GM21423 (cell line): ENCODE data around the gene DIP2A.
"Not testable (repeated sequence)": the region's sequence is repeated elsewhere in the genome, so short reads cannot be mapped to it uniquely, and the experiment has no call there.

Experiments
- ATAC-seq: cut with Tn5 transposase; IDR thresholded peaks from one replicate; pipeline ENCODE4 v1.9.1; 2021; ENCODE audit warnings: mild to moderate bottlenecking, moderate library complexity; ENCODE audit not compliant: unreplicated experiment

The DIP2A gene

DNA sequence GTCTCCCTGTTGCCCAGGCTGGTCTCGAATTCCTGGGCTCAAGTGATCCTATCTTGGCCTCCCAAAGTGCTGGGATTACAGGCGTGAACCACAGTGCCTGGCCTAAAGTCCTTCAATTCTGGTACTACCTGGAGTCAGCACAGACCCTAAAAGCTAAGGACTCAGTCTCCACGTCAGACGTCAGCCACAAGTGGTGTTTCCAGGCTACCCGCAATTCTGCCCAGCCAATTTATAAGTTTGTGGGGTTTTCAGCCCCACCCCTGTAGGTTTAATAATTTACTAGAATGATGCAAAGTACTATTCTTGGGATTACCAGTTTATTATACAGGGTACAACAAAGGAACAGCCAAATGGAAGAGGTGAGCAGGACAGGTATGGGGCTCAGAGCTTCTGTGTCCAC, 10.6 kb upstream of the DIP2A start:
- no peak for ATAC-seq

DNA sequence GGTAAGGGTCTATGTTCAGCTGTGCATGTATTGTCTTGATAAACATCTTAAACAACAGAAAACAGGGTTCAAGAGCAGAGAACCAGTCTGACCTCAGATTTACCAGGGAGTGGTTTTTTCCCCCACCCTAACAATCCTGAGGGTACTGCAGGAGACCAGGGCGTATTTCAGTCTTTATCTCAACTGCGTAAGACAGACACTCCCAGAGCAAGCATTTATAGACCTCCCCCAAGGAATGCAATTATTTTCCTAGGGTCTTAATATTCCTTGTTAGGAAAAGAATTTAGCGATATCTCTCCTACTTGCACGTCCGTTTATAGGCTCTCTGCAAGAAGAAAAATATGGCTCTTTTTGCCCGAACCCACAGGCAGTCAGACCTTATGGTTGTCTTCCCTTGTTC, 9.8 kb upstream of the DIP2A start:
- ATAC-seq = not testable (repeated sequence)

DNA sequence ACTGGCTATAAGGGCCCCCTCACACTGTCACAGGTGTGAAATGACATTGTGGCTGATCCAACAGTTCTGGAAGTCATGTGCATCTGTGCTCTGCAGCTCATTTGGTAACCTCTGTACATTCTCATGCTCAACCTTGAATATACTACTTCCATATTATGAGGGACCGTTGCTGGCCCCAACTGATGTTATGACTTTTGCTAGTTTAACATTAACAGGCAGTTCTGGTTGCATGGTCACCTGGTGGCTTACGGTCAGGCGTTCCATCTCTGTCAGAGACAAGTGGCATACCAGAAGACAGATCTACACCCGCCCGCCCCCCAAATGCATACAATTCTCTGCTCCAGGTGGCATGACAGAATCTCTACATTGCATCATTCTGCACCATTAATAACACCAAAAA, 6.0 kb upstream of the DIP2A start:
- no peak for ATAC-seq

DNA sequence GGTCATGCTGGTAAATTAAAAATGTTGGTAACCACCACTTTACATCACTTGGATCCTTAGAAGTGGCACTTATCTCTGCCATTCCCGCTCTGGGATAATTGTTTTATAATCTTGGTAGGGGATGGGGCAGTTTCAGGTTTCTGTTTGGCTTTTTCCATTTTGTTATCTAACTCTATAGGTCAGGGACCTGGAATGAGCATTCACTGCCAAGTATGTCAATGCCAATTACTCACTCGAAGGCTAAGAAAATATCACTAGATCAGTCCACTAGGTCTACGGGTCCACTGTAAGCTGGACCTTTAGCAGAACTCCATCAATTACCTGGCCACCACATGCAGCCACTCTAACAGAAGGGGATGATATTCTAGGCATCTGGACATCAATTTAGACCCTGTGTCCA, 4.5 kb upstream of the DIP2A start:
- ATAC-seq = no peak

DNA sequence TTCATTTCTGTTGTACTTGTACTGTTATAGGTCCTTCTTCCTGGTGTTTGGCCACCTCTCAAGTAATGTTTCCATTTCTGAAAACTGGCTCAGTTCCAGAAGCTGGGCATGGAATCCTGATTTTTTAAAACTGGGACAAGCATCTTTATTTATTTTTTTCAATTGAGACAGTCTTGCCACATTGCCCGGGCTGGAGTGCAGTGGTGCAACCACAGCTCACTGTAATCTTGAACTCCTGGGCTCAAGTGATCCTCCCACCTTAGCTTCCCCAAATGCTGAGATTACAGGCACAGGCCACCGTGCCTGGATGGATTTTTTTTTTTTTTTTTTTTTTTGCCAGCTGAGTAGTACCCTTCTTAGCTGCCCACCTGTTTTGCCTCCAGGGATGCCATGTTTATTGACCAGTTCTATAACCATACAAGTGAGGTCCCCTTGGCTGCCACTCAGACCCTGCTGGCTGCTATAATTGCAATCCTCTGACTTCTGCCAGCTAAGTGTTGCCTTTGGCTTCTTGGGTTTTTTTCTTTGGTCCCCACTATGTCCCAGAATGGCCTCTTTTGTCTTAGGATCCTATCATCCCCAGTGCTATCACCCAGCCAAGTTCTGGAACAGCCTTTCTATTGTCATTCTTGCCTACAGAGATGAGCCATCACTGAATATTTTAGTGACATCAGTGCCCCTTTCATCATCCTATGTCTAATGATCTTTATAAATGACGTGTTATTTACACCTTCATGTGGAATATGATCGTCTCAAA, 3.9 kb upstream of the DIP2A start:
- ATAC-seq = no peak

DNA sequence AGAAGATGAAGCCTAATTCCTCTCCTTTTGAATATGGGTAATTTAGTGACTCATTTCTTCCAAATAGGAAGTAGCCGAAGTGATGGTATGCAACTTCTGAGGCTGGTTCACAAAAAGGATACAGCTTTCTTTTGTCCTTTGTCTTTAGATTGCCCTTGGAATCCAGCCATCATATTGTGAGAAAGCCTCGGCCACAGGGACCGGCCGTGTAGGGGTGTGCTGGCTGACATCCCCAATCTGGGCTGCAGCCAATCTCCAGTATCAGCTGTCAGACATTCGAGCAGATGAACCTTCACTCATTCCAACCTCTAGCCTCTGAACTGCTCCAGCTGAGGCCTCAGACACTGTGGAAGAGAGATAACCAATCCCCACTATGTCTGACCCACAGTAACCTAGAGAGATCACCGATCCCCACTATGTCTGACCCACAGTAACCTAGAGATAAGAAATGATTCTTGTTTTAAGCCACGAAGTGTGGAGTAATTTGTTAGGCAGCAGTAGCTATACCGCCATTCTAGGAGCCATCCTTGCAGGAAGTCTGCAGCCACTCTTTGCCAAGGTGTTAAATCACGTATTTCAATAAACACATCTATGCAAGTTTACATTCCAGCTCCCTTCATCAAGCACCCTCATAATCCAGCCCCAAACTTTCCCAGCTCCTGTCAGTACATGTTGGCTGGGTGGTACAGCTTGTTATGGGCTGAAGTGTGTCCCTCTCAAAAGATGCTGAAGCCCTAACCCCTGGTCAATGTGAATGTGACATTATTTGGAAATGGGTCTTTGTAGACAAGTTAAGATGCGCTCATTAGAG, 2.9 kb upstream of the DIP2A start:
- no peak for ATAC-seq

DNA sequence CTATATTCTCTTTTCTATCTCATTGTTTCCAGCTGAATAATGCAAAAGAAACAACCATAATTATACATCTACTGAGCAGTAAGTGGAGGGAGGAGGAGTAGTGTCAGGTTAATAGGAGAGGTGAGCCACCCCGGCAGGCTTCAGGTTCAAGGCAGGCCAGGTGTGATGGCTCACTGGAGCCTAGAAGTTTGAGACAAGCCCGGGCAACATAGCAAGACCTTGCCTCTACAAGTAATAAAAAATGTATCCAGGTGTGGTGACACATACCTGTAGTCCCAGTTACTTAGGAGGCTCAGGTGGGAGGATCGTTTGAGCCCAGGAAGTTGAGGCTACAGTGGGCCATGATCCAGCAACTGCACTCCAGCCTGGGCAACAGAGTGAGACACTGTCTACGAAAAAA, 1.9 kb upstream of the DIP2A start:
- no peak for ATAC-seq

DNA sequence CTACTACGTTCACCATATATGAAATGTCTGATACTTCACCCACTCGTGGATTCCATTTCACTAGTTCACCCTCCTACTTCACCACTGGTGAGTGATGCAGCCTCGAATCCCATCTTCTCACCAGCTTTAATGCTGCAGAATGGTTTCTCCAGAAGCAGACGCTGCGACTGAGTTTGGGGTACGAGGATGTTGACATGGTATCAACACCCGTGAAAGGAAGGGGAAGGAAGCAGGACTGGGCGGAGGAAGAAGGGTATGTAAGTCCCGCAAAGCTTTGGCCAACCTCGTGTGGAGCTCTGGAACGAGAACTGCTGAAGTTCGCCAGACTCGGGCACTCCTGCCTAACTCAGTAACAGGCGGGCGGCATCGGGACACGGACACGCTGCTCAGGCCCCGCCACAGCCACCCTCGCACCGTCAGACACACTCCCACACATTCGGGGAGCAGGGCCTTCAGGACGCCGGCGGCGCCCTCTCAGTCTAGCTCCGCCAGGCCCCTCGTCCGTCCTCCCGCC, 833 bp upstream of the DIP2A start:
- peak; percentile 12 for ATAC-seq

DNA sequence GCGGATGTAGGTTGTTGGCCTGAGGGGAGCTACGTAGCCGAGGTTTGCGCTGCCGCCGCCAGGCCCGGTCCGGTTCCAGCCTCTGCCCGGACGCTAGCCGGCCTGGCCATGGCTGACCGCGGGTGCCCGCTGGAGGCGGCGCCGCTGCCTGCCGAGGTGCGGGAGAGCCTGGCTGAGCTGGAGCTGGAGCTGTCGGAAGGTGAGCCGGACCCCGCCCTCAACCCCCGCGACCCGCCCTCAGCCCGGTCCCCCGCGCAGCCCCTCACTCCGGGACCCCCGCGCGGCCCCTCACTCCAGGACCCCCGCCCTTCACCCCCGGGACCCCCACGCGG, 299 bp downstream of the DIP2A start:
- no peak for ATAC-seq

DNA sequence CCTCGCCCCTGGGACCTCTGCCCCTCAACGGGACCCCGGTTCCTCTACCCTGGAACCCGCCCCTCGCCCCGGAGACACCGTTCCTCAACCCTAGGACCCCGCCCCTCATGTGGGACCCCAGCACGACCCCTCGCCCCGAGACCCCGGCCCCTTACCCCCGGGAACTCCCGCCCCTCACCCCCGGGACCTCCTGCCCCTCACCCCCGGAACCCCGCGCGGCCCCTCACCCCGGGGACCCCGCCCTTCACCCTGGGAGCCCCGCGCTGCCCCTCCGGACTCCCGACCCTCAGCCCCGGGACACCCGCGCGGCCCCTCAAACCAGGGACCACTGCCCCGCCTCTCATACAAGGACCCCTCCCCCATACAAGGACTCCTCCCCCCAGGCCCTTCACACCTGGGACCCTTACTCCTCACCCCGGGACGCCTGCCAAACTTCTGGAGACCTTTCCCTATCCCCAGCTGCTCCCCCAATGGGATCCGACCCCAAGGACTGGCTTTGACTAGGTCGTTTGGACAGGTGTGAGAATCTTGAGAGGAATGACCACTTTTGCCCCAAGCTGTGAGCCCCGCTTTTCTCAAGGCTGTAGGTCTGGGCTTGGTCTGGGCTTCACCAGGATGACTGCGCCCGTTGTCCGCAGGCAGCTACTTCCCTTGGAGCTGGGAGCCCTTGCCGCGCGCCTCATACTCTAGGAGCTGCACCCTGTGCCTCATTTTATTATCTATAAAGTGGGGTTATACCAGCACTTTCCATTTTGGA, 843 bp downstream of the DIP2A start:
- ATAC-seq = no peak

DNA sequence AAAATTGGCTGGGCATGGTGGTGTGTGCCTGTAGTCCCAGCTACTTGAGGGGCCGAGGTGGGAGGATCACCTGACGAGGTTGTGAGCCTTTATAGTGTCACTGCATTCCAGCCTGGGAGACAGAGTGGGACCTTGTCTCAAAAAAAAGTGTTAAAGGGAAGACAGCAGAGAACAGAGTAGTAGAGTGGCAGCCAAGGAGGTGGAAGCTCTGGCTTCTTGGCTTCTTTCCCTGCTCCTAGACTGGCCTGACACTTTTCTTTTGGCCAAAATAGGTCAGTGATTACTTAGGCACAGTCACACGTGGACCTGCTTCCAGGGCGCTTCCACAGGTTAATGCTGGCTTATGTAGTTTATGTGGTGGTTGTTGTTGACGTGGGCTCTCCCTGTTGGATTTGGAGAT, 3.2 kb downstream of the DIP2A start:
- no peak for ATAC-seq

DNA sequence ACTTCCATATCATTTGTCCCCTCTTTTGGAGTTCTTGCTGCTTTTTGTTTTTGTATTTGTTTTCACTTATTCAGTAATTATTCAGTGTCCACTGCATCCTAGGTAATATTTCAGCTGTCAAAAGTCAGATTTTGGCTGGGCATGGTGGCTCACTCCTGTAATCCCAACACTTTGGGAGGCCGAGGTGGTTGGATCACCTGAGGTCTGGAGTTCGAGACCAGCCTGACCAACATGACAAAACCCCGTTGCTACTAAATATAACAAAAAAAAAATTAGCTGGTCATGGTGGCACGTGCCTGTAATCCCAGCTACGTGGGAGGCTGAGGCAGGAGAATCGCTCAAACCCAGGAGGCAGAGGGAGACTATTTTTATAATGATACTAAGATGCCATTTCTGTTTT, 6.5 kb downstream of the DIP2A start:
- not testable (repeated sequence) for ATAC-seq

DNA sequence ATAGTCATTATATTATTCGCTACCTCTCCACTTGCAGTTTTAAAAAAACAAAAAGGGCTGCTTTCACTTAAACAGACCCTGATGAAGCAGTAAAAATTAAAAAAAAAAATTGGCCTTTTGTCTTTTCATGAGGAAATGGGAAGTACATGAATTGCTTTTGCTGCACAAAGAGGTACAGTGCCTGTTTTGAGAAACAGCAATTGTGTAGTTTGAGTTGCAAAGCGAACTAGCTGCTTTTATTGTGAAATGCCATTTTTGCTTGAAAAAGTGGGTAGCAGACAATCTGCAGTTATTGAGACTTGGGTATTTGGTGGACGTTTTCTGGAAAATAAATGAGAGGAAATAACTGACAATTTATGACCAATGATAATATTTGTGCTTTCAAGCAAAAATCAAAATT, 7.0 kb downstream of the DIP2A start:
- no peak for ATAC-seq

DNA sequence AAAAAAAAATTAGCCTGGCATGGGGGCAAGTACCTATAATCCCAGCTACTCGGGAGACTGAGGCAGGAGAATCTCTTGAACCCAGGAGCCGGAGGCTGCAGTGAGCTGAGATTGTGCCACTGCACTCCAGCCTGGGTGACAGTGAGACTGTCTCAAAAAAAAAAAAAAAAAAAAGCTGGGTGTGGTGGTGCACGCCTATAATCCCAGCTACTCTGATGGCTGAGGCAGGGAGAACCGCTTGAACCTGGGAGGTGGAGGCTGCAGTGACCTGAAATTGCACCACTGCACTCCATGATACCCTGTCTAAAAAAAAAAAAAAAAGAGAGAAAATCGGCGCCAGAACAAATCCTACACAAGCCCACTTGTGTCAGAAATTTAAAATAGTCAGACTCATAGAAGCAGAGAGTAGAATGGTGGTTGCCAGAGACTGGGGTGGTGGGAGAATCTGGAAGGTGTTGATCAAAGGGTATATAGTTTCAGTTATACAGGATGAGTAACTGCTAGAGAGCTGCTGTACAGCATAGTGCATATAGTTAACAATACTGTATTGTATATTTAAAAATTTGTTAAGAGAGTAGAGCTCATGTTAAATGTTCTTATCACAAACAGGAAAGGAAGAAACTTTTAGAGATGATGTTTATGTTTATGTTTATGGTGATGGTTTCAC, 9.6 kb downstream of the DIP2A start:
- no peak for ATAC-seq

DNA sequence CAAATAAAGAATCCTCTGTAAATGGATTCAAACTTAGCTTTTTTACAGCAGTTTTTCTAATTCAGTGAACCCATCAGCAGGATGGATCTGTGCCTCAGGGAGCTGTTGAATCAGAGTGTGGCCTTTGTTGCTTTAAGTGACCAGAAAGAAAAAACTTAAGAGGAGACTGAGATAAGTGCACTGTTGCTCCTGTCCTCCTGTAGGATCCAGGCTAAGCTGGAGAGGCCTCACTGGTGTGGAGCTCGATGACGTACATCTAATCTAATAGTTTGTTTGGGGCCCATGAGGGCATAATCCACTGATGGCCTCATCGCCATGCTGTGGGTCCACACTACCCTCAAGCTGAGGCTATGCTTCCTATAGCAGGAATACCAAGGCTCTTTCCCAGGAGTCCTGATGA, 10.6 kb downstream of the DIP2A start:
- no peak for ATAC-seq

DNA sequence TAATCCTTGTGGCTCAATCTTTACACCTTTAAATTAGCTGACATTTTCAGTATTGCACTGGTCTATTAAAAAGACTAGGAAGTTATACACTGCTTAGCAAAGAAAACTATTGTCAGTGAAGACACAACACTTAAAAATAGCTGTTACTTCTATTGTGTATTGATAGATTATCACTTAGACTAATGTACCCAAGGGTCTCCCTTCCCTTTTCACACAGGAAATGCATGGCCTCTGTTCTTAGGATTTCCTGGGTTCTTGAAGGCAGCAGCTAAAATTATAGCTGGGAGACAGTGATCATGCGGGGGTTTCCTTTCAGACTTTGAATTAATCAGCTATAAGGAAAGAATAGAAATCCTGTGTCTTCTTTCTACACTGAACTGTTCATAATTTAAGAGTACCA, 12.8 kb downstream of the DIP2A start:
- ATAC-seq = no peak

DNA sequence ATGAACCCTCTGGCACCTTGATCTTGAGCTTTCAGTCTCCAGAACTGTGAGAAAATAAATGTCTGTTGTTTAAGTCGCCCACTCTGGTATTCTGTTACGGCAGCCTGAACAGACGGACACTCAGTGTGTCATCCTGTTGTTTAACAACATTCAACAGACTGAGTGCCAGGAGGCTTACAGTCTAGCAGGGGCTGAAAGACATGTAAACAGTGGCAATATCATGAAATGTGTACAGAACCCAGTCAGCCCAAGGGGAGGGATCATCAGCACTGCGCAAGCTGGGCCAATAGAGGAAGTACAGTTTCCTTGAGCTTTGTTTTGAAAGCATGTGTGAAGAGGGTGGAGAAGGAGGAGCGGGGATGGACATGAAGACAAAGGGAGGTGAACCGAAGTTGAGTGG, 13.6 kb downstream of the DIP2A start:
- ATAC-seq = no peak

DNA sequence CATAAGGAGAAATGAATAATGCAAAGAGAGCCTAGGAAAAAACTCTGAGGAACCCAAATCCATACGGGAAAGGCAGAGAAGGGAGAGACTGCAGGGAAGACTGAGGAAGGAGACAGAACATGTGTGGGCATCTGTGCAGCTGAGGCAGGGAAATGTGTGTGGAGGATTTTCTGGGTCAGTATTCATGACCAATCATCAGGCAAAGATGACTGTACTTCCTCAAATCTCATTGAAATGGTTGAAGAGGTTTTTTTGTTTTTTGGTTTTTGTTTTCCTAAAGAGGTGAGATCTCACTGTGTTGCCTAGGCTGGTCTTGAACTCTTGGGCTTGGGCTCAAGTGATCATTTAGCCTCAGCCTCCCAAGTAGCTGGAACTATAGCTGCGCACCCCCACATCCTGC, 15.7 kb downstream of the DIP2A start:
- no peak for ATAC-seq

DNA sequence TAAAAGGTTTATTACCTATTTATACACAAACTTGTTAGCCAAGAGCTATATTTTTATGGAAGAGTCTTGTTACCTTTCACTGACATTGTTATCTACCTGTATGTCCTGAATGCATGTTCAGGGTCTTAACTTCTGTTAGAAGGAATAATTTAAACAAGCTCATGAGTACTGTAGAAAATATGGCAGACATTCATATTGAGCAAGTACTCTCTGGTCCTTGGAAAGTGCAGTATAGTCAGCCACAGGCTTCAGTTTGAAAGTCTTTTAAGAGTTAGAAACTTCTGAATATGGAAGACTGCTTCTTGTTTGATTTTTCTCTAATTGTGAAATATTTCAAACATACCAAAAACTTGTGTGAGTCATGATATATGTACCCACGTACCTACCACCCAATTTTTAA, 16.6 kb downstream of the DIP2A start:
- ATAC-seq = no peak

DNA sequence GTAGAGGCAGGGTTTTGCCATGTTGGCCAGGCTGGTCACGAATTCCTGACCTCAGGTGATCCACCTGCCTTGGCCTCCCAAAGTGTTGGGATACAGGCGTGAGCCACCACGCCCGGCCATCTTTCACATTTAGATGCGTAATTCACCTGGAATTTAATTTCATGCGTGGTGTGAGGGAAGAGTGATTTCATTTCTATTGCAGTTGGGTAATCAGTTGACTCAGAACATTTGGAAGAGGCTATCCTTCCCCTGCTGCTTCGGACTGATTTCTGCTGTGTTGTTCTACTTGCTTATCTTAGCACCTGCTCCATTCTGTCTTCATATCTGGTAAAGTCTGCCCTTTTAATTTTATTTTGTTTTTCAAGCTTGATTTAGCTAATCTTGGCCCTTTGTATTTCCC, 19.1 kb downstream of the DIP2A start:
- no peak for ATAC-seq

DNA sequence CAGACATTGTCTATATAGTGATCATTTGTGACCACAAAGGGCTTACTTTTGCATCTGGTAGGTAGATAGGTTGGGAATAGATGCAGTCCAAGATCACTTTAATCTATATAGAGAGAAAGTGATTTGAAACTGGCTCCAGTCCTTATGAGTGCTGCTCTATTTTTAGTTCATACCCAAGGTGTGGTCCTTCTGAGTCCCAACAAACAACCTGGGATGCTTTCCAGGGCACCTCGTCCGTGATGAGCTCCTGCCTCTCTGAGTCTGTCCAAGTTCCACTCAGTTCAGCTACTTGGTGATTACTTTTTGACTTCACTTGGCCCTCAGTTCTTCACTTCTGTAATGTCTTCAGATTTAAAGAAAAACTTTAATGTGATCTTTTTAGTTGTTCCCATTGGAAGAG, 20.2 kb downstream of the DIP2A start:
- no peak for ATAC-seq
